Endothelial cell of umbilical vein (primary cell): Measurements from ENCODE around the gene B4GALNT3. TPM values are rescaled to one million over a fixed set of nuclear protein-coding genes. Genes with fewer than 3 reads are reported as not detected.

ENCODE experiments used
- BruUV-seq: library from RNA; stranded (reverse); fragments of 400-500 nt; replicated peaks from 2 replicates; lab custom pipeline; 2021; lab: Mats Ljungman, UMichigan
- CTCF ChIA-PET: fragments of 300-600, 350-600 bp; sonication (Branson Sonifier 250); formaldehyde crosslinking; loops from one replicate; lab custom pipeline; 2021; ENCODE audit warnings: antibody characterized with exemption, inconsistent platforms; lab: Charles Lee
- POLR2A ChIA-PET: fragments of 300-600, 350-600 bp; sonication (Branson Sonifier 250); formaldehyde crosslinking; loops from one replicate; lab custom pipeline; 2021; ENCODE audit warnings: antibody characterized with exemption, inconsistent platforms; lab: Charles Lee
- DNase-seq: peaks from one replicate; pipeline ENCODE4 v3.0.0-alpha.2; 2011; ENCODE audit warnings: low read depth, low spot score
- FAIRE-seq: peaks from 2 replicates; lab custom pipeline; 2011; peaks lifted over from hg19 to GRCh38; lab: Jason Lieb, UNC
- H2AFZ ChIP-seq: 2 replicates; pipeline ENCODE4 v1.6.0; 2012; ENCODE audit warnings: low read depth, low read length, control low read depth, inconsistent platforms
- H3K27ac ChIP-seq: 2 replicates; pipeline ENCODE4 v1.5.1; 2011; ENCODE audit warnings: low read depth, mild to moderate bottlenecking, control low read depth, low read length, moderate library complexity; ENCODE audit not compliant: insufficient read depth
- H3K27me3 ChIP-seq, 2 experiments: 2 replicates each; pipeline versions ENCODE4 v1.6.0 to v1.6.1; 2011; ENCODE audit warnings: low read length in 2 of 2, mixed read lengths in 1 of 2; ENCODE audit not compliant: control insufficient read depth in 2 of 2, insufficient read depth in 2 of 2
- H3K36me3 ChIP-seq, 2 experiments: 2 replicates in 1 of 2; 3 replicates in 1 of 2; pipeline ENCODE4 v1.5.1; 2011; ENCODE audit warnings: low read length in 2 of 2, mild to moderate bottlenecking in 1 of 2, moderate library complexity in 1 of 2; ENCODE audit not compliant: control insufficient read depth in 2 of 2, insufficient read depth in 2 of 2; ENCODE audit errors: extremely low read depth in 1 of 2
- H3K4me1 ChIP-seq: 3 replicates; pipeline ENCODE4 v1.5.1; 2011; ENCODE audit warnings: mild to moderate bottlenecking, low read length; ENCODE audit not compliant: control insufficient read depth, insufficient read depth; ENCODE audit errors: extremely low read depth
- H3K4me2 ChIP-seq: 2 replicates; pipeline ENCODE4 v1.6.1; 2011; ENCODE audit warnings: low read length, control low read depth, mixed read lengths; ENCODE audit not compliant: insufficient read depth
- H3K4me3 ChIP-seq, 3 experiments: fragments of 200-600 bp in 1 of 3; sonication (generic), shearing (Covaris generic) in 1 of 3; replicated peaks in 1 of 3; 2 replicates each; pipeline ENCODE4 v1.5.1; 2011 to 2016; ENCODE audit warnings: control low read depth in 3 of 3, low read length in 3 of 3, mild to moderate bottlenecking in 2 of 3, inconsistent platforms in 1 of 3, low read depth in 1 of 3, moderate library complexity in 1 of 3; ENCODE audit not compliant: insufficient read depth in 1 of 3
- H3K79me2 ChIP-seq: 2 replicates; pipeline ENCODE4 v1.6.0; 2012; ENCODE audit warnings: low read length, inconsistent platforms; ENCODE audit not compliant: control insufficient read depth, insufficient read depth
- H3K9ac ChIP-seq: replicated peaks from 2 replicates; pipeline ENCODE3; 2011; ENCODE audit warnings: low read length, control low read depth; ENCODE audit not compliant: insufficient read depth; ENCODE audit errors: extremely low read depth
- H3K9me1 ChIP-seq: replicated peaks from 3 replicates; pipeline ENCODE4 v1.6.0; 2011; ENCODE audit warnings: mild to moderate bottlenecking, low read length; ENCODE audit not compliant: control insufficient read depth, insufficient read depth; ENCODE audit errors: extremely low read depth
- H3K9me3 ChIP-seq: replicated peaks from 2 replicates; pipeline ENCODE4 v1.5.1; 2012; ENCODE audit warnings: low read length, inconsistent platforms; ENCODE audit not compliant: control insufficient read depth, insufficient read depth
- H4K20me1 ChIP-seq: replicated peaks from 2 replicates; pipeline ENCODE3; 2011; ENCODE audit warnings: mild to moderate bottlenecking, low read length; ENCODE audit not compliant: control insufficient read depth, insufficient read depth; ENCODE audit errors: extremely low read depth
- EZH2 ChIP-seq: IDR thresholded peaks from 2 replicates; pipeline ENCODE4 v1.6.1; 2012; ENCODE audit warnings: borderline replicate concordance, low read depth, mild to moderate bottlenecking, moderate library complexity, low read length, inconsistent platforms; ENCODE audit not compliant: severe bottlenecking
- FOS ChIP-seq: IDR thresholded peaks from 2 replicates; pipeline ENCODE4 v1.6.1; 2011; ENCODE audit warnings: mild to moderate bottlenecking, low read length, moderate library complexity, borderline replicate concordance; ENCODE audit not compliant: insufficient read depth
- GATA2 ChIP-seq: IDR thresholded peaks from 2 replicates; pipeline ENCODE4 v1.7.0; 2011; ENCODE audit warnings: low read depth, mild to moderate bottlenecking, moderate library complexity, mixed read lengths, low read length; ENCODE audit not compliant: insufficient read length, insufficient read depth
- JUN ChIP-seq: IDR thresholded peaks from 2 replicates; pipeline ENCODE4 v1.6.1; 2011; ENCODE audit warnings: borderline replicate concordance, low read depth; ENCODE audit not compliant: insufficient read length, insufficient read depth
- MAX ChIP-seq: IDR thresholded peaks from 2 replicates; pipeline ENCODE4 v1.6.1; 2011; ENCODE audit not compliant: insufficient read depth, insufficient read length
- MYC ChIP-seq: IDR thresholded peaks from one replicate; pipeline ENCODE4 v1.6.1; 2011; ENCODE audit warnings: mild to moderate bottlenecking, low read depth, low read length
- POLR2A ChIP-seq: IDR thresholded peaks from 2 replicates; pipeline ENCODE4 v1.6.1; 2012; ENCODE audit warnings: low read depth, mild to moderate bottlenecking, control low read depth, low read length
- POLR2AphosphoS5 ChIP-seq: IDR thresholded peaks from 2 replicates; pipeline ENCODE4 v1.6.1; 2012; ENCODE audit warnings: low read depth, mild to moderate bottlenecking, control low read depth, low read length, moderate library complexity; ENCODE audit not compliant: insufficient read depth
- dilution Hi-C: fragments of 300-500 bp; cut with MboI; formaldehyde crosslinking; loops from one replicate; pipeline ENCODE4 v1.15.0; 2019; ENCODE audit warnings: low sequenced_read_pairs; ENCODE audit not compliant: extremely low pct_ligation_motif_present
- intact Hi-C: fragments of 100-400 bp; cut with micrococcal nuclease; formaldehyde crosslinking; loops from one replicate; pipeline ENCODE4 v1.10.0; 2022
- polyA plus RNA-seq, 4 experiments: library from polyadenylated mRNA; depleted of rRNA in 3 of 4; stranded (reverse) in 3 of 4; unstranded in 1 of 4; fragments of >200 nt; gene quantifications; 2 replicates each; pipeline versions ENCODE4 v1.2.1 to v1.2.3, GENCODE V29; 2011 to 2012; ENCODE audit warnings: missing spikeins in 1 of 4
- total RNA-seq: library from RNA; stranded (reverse); gene quantifications from 2 replicates; pipeline ENCODE4 v1.2.3, GENCODE V29; 2021
- TF ChIP-seq, protein P1 (sequence below), 2 donors: IDR thresholded peaks; 1 replicate in 1 of 2; 2 replicates in 1 of 2; pipeline ENCODE4 v1.5.1; 2011; ENCODE audit warnings: low read length in 2 of 2, mild to moderate bottlenecking in 2 of 2, moderate library complexity in 2 of 2, control low read depth in 1 of 2, inconsistent platforms in 1 of 2, low read depth in 1 of 2; ENCODE audit not compliant: insufficient read depth in 1 of 2; ENCODE audit errors: extremely low read depth in 1 of 2

Gene B4GALNT3
- total and polyA plus RNA-seq, 2 donors (not counting 3 experiments of a cell fraction or from before 2014, with no cell fraction given) = 0.07 TPM; not detected in 1

GRCh38 chr12:513446-513845 lies 53.7 kb downstream of the B4GALNT3 start:
- dilution Hi-C loops = no loop called here
- ChIA-PET POLR2A (no interaction called here), CTCF (no interaction called here)

More at GRCh38 chr12:513446-513845, 53.7 kb downstream of the B4GALNT3 start:
- H3K4me1 ChIP-seq = peaks cover 22% of the 10 kb centered on the region
- H2AFZ ChIP-seq = no peak overlapping the region
- no peaks in the 10 kb centered on the region for H3K79me2 ChIP-seq
- intact Hi-C loops = no loop called here
- H3K36me3 ChIP-seq = no peaks in the 10 kb centered on the region
- peaks cover 15 to 17% of the 10 kb centered on the region in 2 experiments for H3K27me3 ChIP-seq
- FAIRE-seq (no peak), DNase-seq (no peak)
- H3K4me3 ChIP-seq = no peak overlapping the region
- no TSS peak for BruUV-seq
- H3K9me1 ChIP-seq = no peaks in the 10 kb centered on the region
- no peak overlapping the region for H3K9ac ChIP-seq
- H3K27ac ChIP-seq = no peak overlapping the region
- no peak overlapping the region for H3K4me2 ChIP-seq
- no peaks in the 10 kb centered on the region for H4K20me1 ChIP-seq
- TF ChIP-seq FOS (no peak), POLR2A (no peak), MAX (no peak), EZH2 (no peak), JUN (no peak), MYC (no peak), POLR2AphosphoS5 (no peak), GATA2 (no peak)
- TF ChIP-seq, protein P1, sequence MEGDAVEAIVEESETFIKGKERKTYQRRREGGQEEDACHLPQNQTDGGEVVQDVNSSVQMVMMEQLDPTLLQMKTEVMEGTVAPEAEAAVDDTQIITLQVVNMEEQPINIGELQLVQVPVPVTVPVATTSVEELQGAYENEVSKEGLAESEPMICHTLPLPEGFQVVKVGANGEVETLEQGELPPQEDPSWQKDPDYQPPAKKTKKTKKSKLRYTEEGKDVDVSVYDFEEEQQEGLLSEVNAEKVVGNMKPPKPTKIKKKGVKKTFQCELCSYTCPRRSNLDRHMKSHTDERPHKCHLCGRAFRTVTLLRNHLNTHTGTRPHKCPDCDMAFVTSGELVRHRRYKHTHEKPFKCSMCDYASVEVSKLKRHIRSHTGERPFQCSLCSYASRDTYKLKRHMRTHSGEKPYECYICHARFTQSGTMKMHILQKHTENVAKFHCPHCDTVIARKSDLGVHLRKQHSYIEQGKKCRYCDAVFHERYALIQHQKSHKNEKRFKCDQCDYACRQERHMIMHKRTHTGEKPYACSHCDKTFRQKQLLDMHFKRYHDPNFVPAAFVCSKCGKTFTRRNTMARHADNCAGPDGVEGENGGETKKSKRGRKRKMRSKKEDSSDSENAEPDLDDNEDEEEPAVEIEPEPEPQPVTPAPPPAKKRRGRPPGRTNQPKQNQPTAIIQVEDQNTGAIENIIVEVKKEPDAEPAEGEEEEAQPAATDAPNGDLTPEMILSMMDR (IDR thresholded peaks at IDR 0.05; ENCODE audit: extremely low read depth in 1 of 2, insufficient read depth in 1 of 2, low read depth in 1 of 2, low read length in 2 of 2) = no peak
- H3K9me3 ChIP-seq = no peaks in the 10 kb centered on the region
